ENCODE measurements around the gene CFAP410.

The CFAP410 gene

GRCh38 chr21:44331650-44332307 is 7.4 kb downstream of the CFAP410 start:
- DNase-seq (ENCODE audit: low read depth in 2 of 2): no peak

GRCh38 chr21:44331209-44331608 is 8.0 kb downstream of the CFAP410 start:
- no peak for DNase-seq (ENCODE audit: low read depth in 2 of 2)

GRCh38 chr21:44330698-44331097 is 8.5 kb downstream of the CFAP410 start:
- DNase-seq (ENCODE audit: low read depth in 2 of 2): no peak

- no peak for DNase-seq (ENCODE audit: low read depth in 2 of 2)
Measured at GRCh38 chr21:44329971-44330681, 9.1 kb downstream of the CFAP410 start.

GRCh38 chr21:44329086-44329889 is 9.9 kb downstream of the CFAP410 start:
- no peak for DNase-seq (ENCODE audit: low read depth in 2 of 2)

- DNase-seq (ENCODE audit: low read depth in 2 of 2): no peak
Measured at GRCh38 chr21:44328242-44328895, 10.8 kb downstream of the CFAP410 start.

- DNase-seq (ENCODE audit: low read depth in 2 of 2): no peak
Measured at GRCh38 chr21:44327603-44327974, 11.6 kb downstream of the CFAP410 start.

- DNase-seq (ENCODE audit: low read depth in 2 of 2): no peak
Measured at GRCh38 chr21:44326716-44327602, 12.2 kb downstream of the CFAP410 start.

- no peak for DNase-seq (ENCODE audit: low read depth in 2 of 2)
Measured at GRCh38 chr21:44326272-44326647, 12.9 kb downstream of the CFAP410 start.

GRCh38 chr21:44325386-44326271 is 13.6 kb downstream of the CFAP410 start:
- no peak for DNase-seq (ENCODE audit: low read depth in 2 of 2)

GRCh38 chr21:44324854-44325107 is 14.4 kb downstream of the CFAP410 start:
- no peak for DNase-seq (ENCODE audit: low read depth in 2 of 2)

GRCh38 chr21:44324106-44324853 is 14.9 kb downstream of the CFAP410 start:
- DNase-seq (ENCODE audit: low read depth in 2 of 2): no peak

- no peak for DNase-seq (ENCODE audit: low read depth in 2 of 2)
Measured at GRCh38 chr21:44323591-44323990, 15.6 kb downstream of the CFAP410 start.

GRCh38 chr21:44322621-44323325 is 16.4 kb downstream of the CFAP410 start:
- no peak for DNase-seq (ENCODE audit: low read depth in 2 of 2)

- DNase-seq (ENCODE audit: low read depth in 2 of 2): no peak
Measured at GRCh38 chr21:44321846-44322450, 17.2 kb downstream of the CFAP410 start.

- no peak for DNase-seq (ENCODE audit: low read depth in 2 of 2)
Measured at GRCh38 chr21:44320847-44321246, 18.3 kb downstream of the CFAP410 start.

GRCh38 chr21:44319407-44320065 is 19.7 kb downstream of the CFAP410 start:
- DNase-seq (ENCODE audit: low read depth in 2 of 2): no peak

Data from fibroblast of skin of left quadriceps (primary cell).